Glutamatergic neuron (in vitro differentiated cells): ENCODE data around the gene MMD. TPM values are rescaled to one million over a fixed set of nuclear protein-coding genes. Genes with fewer than 3 reads are reported as not detected.

Experiments
- DNase-seq: peaks from one replicate; pipeline ENCODE4 v3.0.0; 2022
- H3K27ac Mint-ChIP-seq: one replicate; pipeline ENCODE4 v1.8.0; 2020; ENCODE audit warnings: mild to moderate bottlenecking, mixed read lengths, inconsistent platforms; ENCODE audit not compliant: unreplicated experiment
- H3K27me3 Mint-ChIP-seq: one replicate; pipeline ENCODE4 v1.8.0; 2020; ENCODE audit warnings: mild to moderate bottlenecking, moderate library complexity, mixed read lengths, inconsistent platforms; ENCODE audit not compliant: unreplicated experiment
- H3K36me3 Mint-ChIP-seq: one replicate; pipeline ENCODE4 v1.8.0; 2020; ENCODE audit warnings: mild to moderate bottlenecking, mixed read lengths, inconsistent platforms; ENCODE audit not compliant: unreplicated experiment
- H3K4me1 Mint-ChIP-seq: one replicate; pipeline ENCODE4 v1.8.0; 2020; ENCODE audit warnings: mild to moderate bottlenecking, low read depth, mixed read lengths, inconsistent platforms; ENCODE audit not compliant: unreplicated experiment
- H3K4me3 Mint-ChIP-seq: one replicate; pipeline ENCODE4 v1.8.0; 2020; ENCODE audit warnings: mild to moderate bottlenecking, mixed read lengths, inconsistent platforms; ENCODE audit not compliant: unreplicated experiment
- H3K9me3 Mint-ChIP-seq: one replicate; pipeline ENCODE4 v1.8.0; 2020; ENCODE audit warnings: mild to moderate bottlenecking, moderate library complexity, mixed read lengths, inconsistent platforms; ENCODE audit not compliant: unreplicated experiment
- CTCF ChIP-seq: fragments of 200-600 bp; sonication (generic); IDR thresholded peaks from one replicate; pipeline ENCODE4 v1.5.0; 2021; ENCODE audit not compliant: partially characterized antibody, unreplicated experiment
- total RNA-seq: library from RNA; stranded (reverse); fragmentation: NEBNext Ultra II Directional; extraction: Animal tissue kit (Norgen Biotek cat#: 25700); gene quantifications from one replicate; pipeline ENCODE4 v1.2.1, GENCODE V29; 2021; ENCODE audit not compliant: unreplicated experiment

MMD gene
- total RNA-seq, 1 donor from 2014 or later, result 60.6 TPM

- peaks cover 12% of the 10 kb centered on the region for H3K4me1 Mint-ChIP-seq
- H3K4me3 Mint-ChIP-seq, result no peak overlapping the region
- H3K36me3 Mint-ChIP-seq, result no peaks in the 10 kb centered on the region
- DNase-seq, result no peak
- H3K27ac Mint-ChIP-seq, result no peak overlapping the region
- peaks cover 3% of the 10 kb centered on the region for H3K9me3 Mint-ChIP-seq
- no peaks in the 10 kb centered on the region for H3K27me3 Mint-ChIP-seq
- no peak for TF ChIP-seq CTCF
Measured at GRCh38 chr17:55384643-55385232, 36.9 kb downstream of the MMD start.

- no peaks in the 10 kb centered on the region for H3K36me3 Mint-ChIP-seq
- no peak overlapping the region for H3K4me3 Mint-ChIP-seq
- no peak overlapping the region for H3K27ac Mint-ChIP-seq
- peaks cover 11% of the 10 kb centered on the region for H3K4me1 Mint-ChIP-seq
- H3K27me3 Mint-ChIP-seq, result no peaks in the 10 kb centered on the region
- no peak for TF ChIP-seq CTCF
- DNase-seq, result no peak
- H3K9me3 Mint-ChIP-seq, result peaks cover 3% of the 10 kb centered on the region
Measured at GRCh38 chr17:55383771-55384642, 37.6 kb downstream of the MMD start.

- TF ChIP-seq CTCF, result no peak
- Mint-ChIP-seq H3K4me1 (no peaks in the 10 kb centered on the region), H3K36me3 (no peaks in the 10 kb centered on the region), H3K27ac (no peak overlapping the region), H3K9me3 (peaks cover 3% of the 10 kb centered on the region), H3K4me3 (no peak overlapping the region), H3K27me3 (no peaks in the 10 kb centered on the region)
- DNase-seq, result no peak
Measured at GRCh38 chr17:55381017-55381770, 40.4 kb downstream of the MMD start.

- Mint-ChIP-seq H3K4me3 (no peak overlapping the region), H3K27me3 (no peaks in the 10 kb centered on the region), H3K36me3 (peaks cover 5% of the 10 kb centered on the region), H3K27ac (no peak overlapping the region), H3K4me1 (no peaks in the 10 kb centered on the region), H3K9me3 (peaks cover 4% of the 10 kb centered on the region)
- DNase-seq, result no peak
- no peak for TF ChIP-seq CTCF
Measured at GRCh38 chr17:55377671-55378275, 43.9 kb downstream of the MMD start.
